H9 (cell line): ENCODE data around the gene ZBTB12. TPM values are rescaled to one million over a fixed set of nuclear protein-coding genes. Genes with fewer than 3 reads are reported as not detected.

ENCODE experiments used
- DNase-seq: peaks from one replicate; pipeline ENCODE4 v3.0.0-alpha.2; 2017
- H2AFZ ChIP-seq: one replicate; pipeline ENCODE4 v1.6.1; 2013; ENCODE audit warnings: mild to moderate bottlenecking, low read length, control low read depth, moderate library complexity
- H2AK5ac ChIP-seq: 2 replicates; pipeline ENCODE4 v1.6.1; 2013; ENCODE audit warnings: low read length, control low read depth, mixed read lengths; ENCODE audit not compliant: insufficient read length
- H2BK120ac ChIP-seq: one replicate; pipeline ENCODE4 v1.6.1; 2013; ENCODE audit warnings: low read depth, mild to moderate bottlenecking, low read length, control low read depth, inconsistent platforms; ENCODE audit not compliant: poor library complexity, severe bottlenecking
- H2BK12ac ChIP-seq: 2 replicates; pipeline ENCODE4 v1.6.1; 2013; ENCODE audit warnings: low read length, control low read depth, mixed read lengths, low read depth; ENCODE audit not compliant: insufficient read length
- H2BK15ac ChIP-seq: 2 replicates; pipeline ENCODE4 v1.6.1; 2013; ENCODE audit warnings: low read depth, low read length, control low read depth
- H2BK20ac ChIP-seq: one replicate; pipeline ENCODE4 v1.6.1; 2013; ENCODE audit warnings: low read depth, mild to moderate bottlenecking, low read length, control low read depth, inconsistent platforms; ENCODE audit not compliant: poor library complexity, severe bottlenecking
- H2BK5ac ChIP-seq: 2 replicates; pipeline ENCODE4 v1.6.1; 2013; ENCODE audit warnings: low read length, control low read depth, mixed read lengths; ENCODE audit not compliant: insufficient read length
- H3K14ac ChIP-seq: 2 replicates; pipeline ENCODE4 v1.6.1; 2013; ENCODE audit warnings: low read length, control low read depth; ENCODE audit not compliant: insufficient read depth
- H3K18ac ChIP-seq: 2 replicates; pipeline ENCODE4 v1.6.1; 2013; ENCODE audit warnings: low read depth, mild to moderate bottlenecking, mixed read lengths, low read length, control low read depth; ENCODE audit not compliant: insufficient read length
- H3K23ac ChIP-seq: 2 replicates; pipeline ENCODE4 v1.6.1; 2013; ENCODE audit warnings: low read length, control low read depth, mixed read lengths, low read depth; ENCODE audit not compliant: insufficient read length
- H3K23me2 ChIP-seq: 2 replicates; pipeline ENCODE4 v1.6.1; 2013; ENCODE audit warnings: low read depth, mild to moderate bottlenecking, mixed read lengths, low read length, control low read depth; ENCODE audit not compliant: insufficient read length, poor library complexity, severe bottlenecking
- H3K27ac ChIP-seq: 2 replicates; pipeline ENCODE4 v1.5.1; 2013; ENCODE audit warnings: low read length, control low read depth, mixed read lengths, low read depth; ENCODE audit not compliant: insufficient read length
- H3K27me3 ChIP-seq: 2 replicates; pipeline ENCODE4 v1.6.1; 2013; ENCODE audit warnings: low read length, control low read depth, inconsistent platforms; ENCODE audit not compliant: insufficient read depth
- H3K4ac ChIP-seq: 2 replicates; pipeline ENCODE4 v1.6.1; 2013; ENCODE audit warnings: low read depth, mild to moderate bottlenecking, control low read depth, inconsistent platforms, low read length, moderate library complexity
- H3K4me1 ChIP-seq: 2 replicates; pipeline ENCODE4 v1.6.1; 2013; ENCODE audit warnings: low read length, control low read depth, inconsistent platforms; ENCODE audit not compliant: insufficient read depth
- H3K4me2 ChIP-seq: 2 replicates; pipeline ENCODE4 v1.6.1; 2013; ENCODE audit warnings: low read length, control low read depth, mixed read lengths; ENCODE audit not compliant: insufficient read length, insufficient read depth
- H3K56ac ChIP-seq: 2 replicates; pipeline ENCODE4 v1.6.1; 2013; ENCODE audit warnings: low read depth, mild to moderate bottlenecking, mixed read lengths, low read length, control low read depth; ENCODE audit not compliant: insufficient read length
- H3K79me1 ChIP-seq: 2 replicates; pipeline ENCODE4 v1.6.1; 2013; ENCODE audit warnings: low read depth, mild to moderate bottlenecking, moderate library complexity, low read length, control low read depth, inconsistent platforms; ENCODE audit not compliant: insufficient read depth, poor library complexity, severe bottlenecking
- H3K79me2 ChIP-seq: 2 replicates; pipeline ENCODE4 v1.6.1; 2013; ENCODE audit warnings: low read length, control low read depth, inconsistent platforms; ENCODE audit not compliant: insufficient read depth
- H3K9ac ChIP-seq: 2 replicates; pipeline ENCODE4 v1.6.1; 2013; ENCODE audit warnings: low read length, control low read depth, mixed read lengths; ENCODE audit not compliant: insufficient read length; ENCODE audit errors: extremely low read depth
- H3K9me3 ChIP-seq: one replicate; pipeline ENCODE4 v1.6.1; 2013; ENCODE audit warnings: low read depth, low read length, inconsistent platforms; ENCODE audit not compliant: control insufficient read depth
- H3T11ph ChIP-seq: one replicate; pipeline ENCODE4 v1.6.1; 2013; ENCODE audit warnings: mild to moderate bottlenecking, low read length, control low read depth, inconsistent platforms
- H4K20me1 ChIP-seq: one replicate; pipeline ENCODE4 v1.6.1; 2013; ENCODE audit not compliant: control insufficient read depth, insufficient read length, insufficient read depth
- H4K5ac ChIP-seq: 2 replicates; pipeline ENCODE4 v1.6.1; 2013; ENCODE audit warnings: low read depth, mild to moderate bottlenecking, mixed read lengths, low read length, control low read depth; ENCODE audit not compliant: insufficient read length
- H4K8ac ChIP-seq: replicated peaks from 2 replicates; pipeline ENCODE4 v1.6.1; 2013; ENCODE audit warnings: low read length, control low read depth, mixed read lengths, low read depth; ENCODE audit not compliant: insufficient read length
- H4K91ac ChIP-seq: 2 replicates; pipeline ENCODE4 v1.6.1; 2013; ENCODE audit warnings: low read depth, mild to moderate bottlenecking, moderate library complexity, mixed read lengths, low read length, control low read depth; ENCODE audit not compliant: insufficient read length
- H3K27ac Mint-ChIP-seq, 3 experiments: 2 replicates in 2 of 3; 3 replicates in 1 of 3; pipeline ENCODE4 v1.8.0; 2020 to 2021; ENCODE audit warnings: mixed read lengths in 3 of 3, mild to moderate bottlenecking in 1 of 3, moderate library complexity in 1 of 3
- H3K27me3 Mint-ChIP-seq: 2 replicates; pipeline ENCODE4 v1.8.0; 2021; ENCODE audit warnings: low read depth, mild to moderate bottlenecking, moderate library complexity, mixed read lengths
- H3K36me3 Mint-ChIP-seq, 3 experiments: 2 replicates in 2 of 3; 3 replicates in 1 of 3; pipeline ENCODE4 v1.8.0; 2020 to 2021; ENCODE audit warnings: low read depth in 3 of 3, mixed read lengths in 3 of 3; ENCODE audit not compliant: insufficient read depth in 1 of 3
- H3K4me1 Mint-ChIP-seq, 2 experiments: 2 replicates each; pipeline ENCODE4 v1.8.0; 2020; ENCODE audit warnings: mixed read lengths in 2 of 2
- H3K4me3 Mint-ChIP-seq, 2 experiments: 2 replicates in 1 of 2; 3 replicates in 1 of 2; pipeline ENCODE4 v1.8.0; 2020 to 2021; ENCODE audit warnings: mild to moderate bottlenecking in 2 of 2, mixed read lengths in 2 of 2, moderate library complexity in 1 of 2
- H3K9me3 Mint-ChIP-seq, 2 experiments: 2 replicates in 1 of 2; 3 replicates in 1 of 2; pipeline ENCODE4 v1.8.0; 2020; ENCODE audit warnings: mild to moderate bottlenecking in 2 of 2, mixed read lengths in 2 of 2, moderate library complexity in 1 of 2
- CTCF ChIP-seq: fragments of 200-600 bp; sonication (generic); conservative IDR thresholded peaks from 3 replicates; pipeline ENCODE4 v1.8.0; 2021; ENCODE audit warnings: antibody characterized with exemption, mild to moderate bottlenecking
- WGBS: extraction: QIAGEN DNeasy Blood & Tissue Kit; methylation state at CpG from one replicate; pipeline ENCODE4 v1.1.7; 2013; ENCODE audit warnings: missing lambda C conversion rate, low lambda C conversion rate, mixed read lengths; ENCODE audit not compliant: insufficient read length; ENCODE audit errors: extremely low coverage; 5-methylcytosine and 5-hydroxymethylcytosine counted together
- total RNA-seq: library from RNA; stranded (reverse); gene quantifications from 2 replicates; pipeline ENCODE4 v1.2.1, GENCODE V29; 2021

Gene ZBTB12
- total RNA-seq, 1 experiment from 2014 or later: 31.0 TPM

GRCh38 chr6:31851485-31851832, 50.4 kb downstream of the ZBTB12 start:
- Histone ChIP-seq H3K56ac (no peak overlapping the region), H3K27ac (no peak overlapping the region), H2BK20ac (no peak overlapping the region), H2BK120ac (no peak overlapping the region), H3K4me1 (no peaks in the 10 kb centered on the region), H3K4ac (no peak overlapping the region), H3K14ac (no peak overlapping the region), H3K23ac (no peak overlapping the region), H3K79me1 (no peaks in the 10 kb centered on the region), H2BK5ac (no peak overlapping the region), H3K9ac (no peak overlapping the region), H2AK5ac (no peak overlapping the region), H2BK15ac (no peak overlapping the region), H4K8ac (no peak overlapping the region), H3K18ac (no peak overlapping the region), H4K91ac (no peak overlapping the region), H4K20me1 (no peaks in the 10 kb centered on the region), H3K79me2 (no peaks in the 10 kb centered on the region), H4K5ac (no peak overlapping the region), H3K23me2 (no peaks in the 10 kb centered on the region), H2AFZ (no peak overlapping the region), H3K4me2 (no peak overlapping the region), H3K9me3 (no peaks in the 10 kb centered on the region), H3T11ph (no peak overlapping the region), H2BK12ac (no peak overlapping the region), H3K27me3 (no peaks in the 10 kb centered on the region)
- Mint-ChIP-seq H3K4me3 (no peak overlapping the region), H3K9me3 (peaks cover 11 to 12% of the 10 kb centered on the region in 2 experiments), H3K36me3 (peaks cover 11 to 12% (median 12%) of the 10 kb centered on the region in 3 experiments; a peak in 6 of 7 replicates), H3K4me1 (0 out of 4 replicates have a peak, but pooled peaks cover 0 to 2% of the 10 kb centered on the region in 2 experiments), H3K27me3 (no peaks in the 10 kb centered on the region), H3K27ac (no peak overlapping the region; a peak in 1 of 7 replicates)
- no CpG with 5 or more reads among the region's 2 CpGs for WGBS
- DNase-seq: no peak
- no peak for TF ChIP-seq CTCF
